ENCODE measurements around the gene XCL2.

- TF ChIP-seq, protein P1, sequence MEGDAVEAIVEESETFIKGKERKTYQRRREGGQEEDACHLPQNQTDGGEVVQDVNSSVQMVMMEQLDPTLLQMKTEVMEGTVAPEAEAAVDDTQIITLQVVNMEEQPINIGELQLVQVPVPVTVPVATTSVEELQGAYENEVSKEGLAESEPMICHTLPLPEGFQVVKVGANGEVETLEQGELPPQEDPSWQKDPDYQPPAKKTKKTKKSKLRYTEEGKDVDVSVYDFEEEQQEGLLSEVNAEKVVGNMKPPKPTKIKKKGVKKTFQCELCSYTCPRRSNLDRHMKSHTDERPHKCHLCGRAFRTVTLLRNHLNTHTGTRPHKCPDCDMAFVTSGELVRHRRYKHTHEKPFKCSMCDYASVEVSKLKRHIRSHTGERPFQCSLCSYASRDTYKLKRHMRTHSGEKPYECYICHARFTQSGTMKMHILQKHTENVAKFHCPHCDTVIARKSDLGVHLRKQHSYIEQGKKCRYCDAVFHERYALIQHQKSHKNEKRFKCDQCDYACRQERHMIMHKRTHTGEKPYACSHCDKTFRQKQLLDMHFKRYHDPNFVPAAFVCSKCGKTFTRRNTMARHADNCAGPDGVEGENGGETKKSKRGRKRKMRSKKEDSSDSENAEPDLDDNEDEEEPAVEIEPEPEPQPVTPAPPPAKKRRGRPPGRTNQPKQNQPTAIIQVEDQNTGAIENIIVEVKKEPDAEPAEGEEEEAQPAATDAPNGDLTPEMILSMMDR (IDR thresholded peaks at IDR 0.05), result no peak
- TF ChIP-seq ZFX (IDR thresholded peaks at IDR 0.05; ENCODE audit: borderline replicate concordance), result no peak
These were observed 11.0 kb upstream of the XCL2 start for GRCh38 chr1:168554603-168555483.

Data from 22Rv1 (cell line).